Measurements from ENCODE around the gene PPP1CA. TPM values are rescaled to one million over a fixed set of nuclear protein-coding genes. Genes with fewer than 3 reads are reported as not detected.
A peak's percentile ranks its signal among the peaks of the same experiment; 100 is the strongest.
"Not testable (repeated sequence)": the region's sequence is repeated elsewhere in the genome, so short reads cannot be mapped to it uniquely, and the experiment has no call there.

PPP1CA gene
- total RNA-seq, 1 experiment from 2014 or later: 668 TPM

GRCh38 chr11:67407688-67408163 is 6.1 kb upstream of the PPP1CA start:
- Histone ChIP-seq H3K4me3 (no peak overlapping the region), H3K27me3 (replicated peaks) (peaks cover 58% of the 10 kb centered on the region), H3K36me3 (no peaks in the 10 kb centered on the region), H3K27ac (no peak overlapping the region), H3K4me1 (replicated peaks) (no peaks in the 10 kb centered on the region), H3K9me3 (replicated peaks) (no peaks in the 10 kb centered on the region)
- no peak for DNase-seq (ENCODE audit: low read depth in 1 of 2, low spot score in 2 of 2)

GRCh38 chr11:67406969-67407687 is 5.5 kb upstream of the PPP1CA start:
- H3K4me1 ChIP-seq (replicated peaks): peaks cover 4% of the 10 kb centered on the region
- no peak overlapping the region for H3K27ac ChIP-seq
- H3K9me3 ChIP-seq (replicated peaks): no peaks in the 10 kb centered on the region
- H3K27me3 ChIP-seq (replicated peaks): peaks cover 52% of the 10 kb centered on the region
- DNase-seq (ENCODE audit: low read depth in 1 of 2, low spot score in 2 of 2): no peak
- no peak overlapping the region for H3K4me3 ChIP-seq
- no peaks in the 10 kb centered on the region for H3K36me3 ChIP-seq

DNA sequence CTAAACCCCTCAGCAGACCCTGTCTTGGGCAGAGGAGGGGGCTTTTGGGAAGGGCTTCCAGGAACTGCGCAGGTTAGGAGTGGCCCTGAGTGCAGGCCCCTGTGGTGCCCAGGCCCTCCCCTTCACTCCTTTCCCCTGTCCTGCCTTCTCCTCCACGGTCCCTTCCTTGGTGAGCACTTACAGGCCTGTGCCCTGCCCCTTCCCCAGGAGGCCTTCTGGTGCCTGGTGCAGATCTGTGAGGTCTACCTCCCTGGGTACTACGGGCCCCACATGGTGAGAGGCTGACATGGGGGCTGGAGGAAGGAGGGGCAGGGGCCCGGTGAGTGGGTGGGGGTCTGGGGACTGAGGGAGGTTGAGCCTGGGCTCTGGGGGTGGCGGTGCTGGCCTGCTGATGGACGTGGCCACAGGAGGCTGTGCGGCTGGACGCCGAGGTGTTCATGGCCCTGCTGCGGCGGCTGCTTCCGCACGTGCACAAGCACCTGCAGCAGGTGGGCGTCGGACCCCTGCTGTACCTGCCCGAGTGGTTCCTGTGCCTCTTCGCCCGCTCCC is 4.8 kb upstream of the PPP1CA start:
- Histone ChIP-seq H3K4me3 (no peak overlapping the region), H3K36me3 (peaks cover 2% of the 10 kb centered on the region), H3K4me1 (replicated peaks) (peaks cover 7% of the 10 kb centered on the region), H3K27me3 (replicated peaks) (peaks cover 46% of the 10 kb centered on the region), H3K9me3 (replicated peaks) (peaks cover under 1% of the 10 kb centered on the region), H3K27ac (no peak overlapping the region)
- DNase-seq (ENCODE audit: low read depth in 1 of 2, low spot score in 2 of 2): no peak

- Histone ChIP-seq H3K4me1 (replicated peaks) (peaks cover 12% of the 10 kb centered on the region), H3K9me3 (replicated peaks) (peaks cover 6% of the 10 kb centered on the region), H3K27me3 (replicated peaks) (peaks cover 39% of the 10 kb centered on the region), H3K27ac (no peak overlapping the region), H3K4me3 (no peak overlapping the region), H3K36me3 (peaks cover 8% of the 10 kb centered on the region)
- DNase-seq (ENCODE audit: low read depth in 1 of 2, low spot score in 2 of 2): no peak
Measured at GRCh38 chr11:67405688-67406339, 4.2 kb upstream of the PPP1CA start.

- no peak overlapping the region for H3K4me3 ChIP-seq
- H3K9me3 ChIP-seq (replicated peaks): peaks cover 6% of the 10 kb centered on the region
- peaks cover 33% of the 10 kb centered on the region for H3K27me3 ChIP-seq (replicated peaks)
- peaks cover 19% of the 10 kb centered on the region for H3K4me1 ChIP-seq (replicated peaks)
- no peak for DNase-seq (ENCODE audit: low read depth in 1 of 2, low spot score in 2 of 2)
- H3K27ac ChIP-seq: no peak overlapping the region
- peaks cover 15% of the 10 kb centered on the region for H3K36me3 ChIP-seq
Measured at GRCh38 chr11:67405196-67405567, 3.5 kb upstream of the PPP1CA start.

DNA sequence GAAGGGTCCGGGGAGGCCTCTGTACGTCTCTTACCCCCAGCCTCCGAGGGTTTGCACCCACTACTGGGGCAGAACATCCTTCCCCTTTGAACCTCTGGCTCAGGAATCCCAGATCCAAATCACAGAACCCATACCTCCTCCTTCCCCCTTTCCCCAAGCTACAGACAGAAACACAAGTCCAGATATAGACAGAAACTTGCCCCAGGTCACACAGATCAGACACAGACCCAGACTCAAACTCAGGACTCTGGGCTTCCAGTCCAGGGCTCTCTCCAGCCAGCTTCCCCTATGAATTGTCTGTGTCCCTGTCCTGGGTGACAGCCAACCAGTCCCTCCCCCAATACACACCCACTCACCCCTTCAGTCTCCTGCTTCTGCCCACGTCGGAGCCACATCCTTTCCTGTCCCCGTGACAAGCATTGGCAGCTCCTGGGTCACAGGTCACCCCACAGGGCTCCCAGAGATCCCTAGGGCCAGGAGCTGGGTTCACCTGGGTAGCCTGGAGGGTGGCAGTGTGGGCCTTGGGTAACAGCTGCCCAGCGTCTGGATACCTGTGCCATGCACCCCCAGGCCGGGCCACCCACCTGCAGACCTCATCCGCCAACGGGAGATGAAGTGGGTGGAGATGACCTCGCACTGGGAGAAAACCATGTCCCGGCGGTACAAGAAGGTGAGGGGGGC is 3.0 kb upstream of the PPP1CA start:
- no peak overlapping the region for H3K27ac ChIP-seq
- H3K9me3 ChIP-seq (replicated peaks): peaks cover 6% of the 10 kb centered on the region
- no peak for DNase-seq (ENCODE audit: low read depth in 1 of 2, low spot score in 2 of 2)
- H3K36me3 ChIP-seq: peaks cover 20% of the 10 kb centered on the region
- H3K4me1 ChIP-seq (replicated peaks): peaks cover 23% of the 10 kb centered on the region
- H3K4me3 ChIP-seq: no peak overlapping the region
- H3K27me3 ChIP-seq (replicated peaks): peaks cover 27% of the 10 kb centered on the region

GRCh38 chr11:67403085-67403484 is 1.4 kb upstream of the PPP1CA start:
- Histone ChIP-seq H3K4me1 (replicated peaks) (peaks cover 23% of the 10 kb centered on the region), H3K27me3 (replicated peaks) (peaks cover 12% of the 10 kb centered on the region), H3K36me3 (peaks cover 36% of the 10 kb centered on the region)
- H3K4me3 ChIP-seq; H3K9me3 ChIP-seq (replicated peaks); DNase-seq (ENCODE audit: low read depth in 1 of 2, low spot score in 2 of 2); H3K27ac ChIP-seq: not testable (repeated sequence)

DNA sequence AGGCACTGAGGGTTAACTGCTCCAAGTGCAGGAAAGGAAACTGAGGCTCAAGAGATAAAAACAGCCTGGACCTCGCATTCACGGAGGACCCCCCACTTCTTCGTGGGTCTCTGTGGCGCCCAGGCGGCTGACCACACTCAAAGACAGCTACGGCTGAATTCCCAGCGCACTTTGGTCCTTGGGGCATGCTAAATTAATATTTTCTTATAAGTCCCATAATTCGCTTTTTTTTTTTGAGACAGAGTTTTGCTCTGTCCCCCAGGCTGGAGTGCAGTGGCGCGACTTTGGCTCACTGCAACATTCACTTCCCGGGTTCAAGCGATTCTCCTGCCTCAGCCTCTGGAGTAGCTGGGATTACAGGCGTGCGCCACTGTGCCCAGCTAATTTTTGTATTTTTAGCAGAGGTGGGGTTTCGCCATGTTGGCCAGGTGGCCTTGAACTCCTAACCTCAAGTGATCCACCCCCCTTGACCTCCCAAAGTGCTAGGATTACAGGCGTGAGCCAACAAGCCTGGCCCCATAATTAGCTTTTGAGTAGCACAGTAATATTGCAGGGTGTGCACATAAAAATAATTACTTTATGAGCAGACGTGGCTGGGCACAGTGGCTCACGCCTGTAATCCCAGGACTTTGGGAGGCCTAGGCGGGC is 658 bp upstream of the PPP1CA start:
- Histone ChIP-seq H3K4me3 (peak overlapping the region; percentile 98), H3K36me3 (peaks cover 43% of the 10 kb centered on the region), H3K4me1 (replicated peaks) (peaks cover 23% of the 10 kb centered on the region), H3K27ac (peak overlapping the region; percentile 96)
- DNase-seq (ENCODE audit: low read depth in 1 of 2, low spot score in 2 of 2): peak in 1 of 2 experiments; percentile 83
- H3K9me3 ChIP-seq (replicated peaks); H3K27me3 ChIP-seq (replicated peaks): not testable (repeated sequence)

DNA sequence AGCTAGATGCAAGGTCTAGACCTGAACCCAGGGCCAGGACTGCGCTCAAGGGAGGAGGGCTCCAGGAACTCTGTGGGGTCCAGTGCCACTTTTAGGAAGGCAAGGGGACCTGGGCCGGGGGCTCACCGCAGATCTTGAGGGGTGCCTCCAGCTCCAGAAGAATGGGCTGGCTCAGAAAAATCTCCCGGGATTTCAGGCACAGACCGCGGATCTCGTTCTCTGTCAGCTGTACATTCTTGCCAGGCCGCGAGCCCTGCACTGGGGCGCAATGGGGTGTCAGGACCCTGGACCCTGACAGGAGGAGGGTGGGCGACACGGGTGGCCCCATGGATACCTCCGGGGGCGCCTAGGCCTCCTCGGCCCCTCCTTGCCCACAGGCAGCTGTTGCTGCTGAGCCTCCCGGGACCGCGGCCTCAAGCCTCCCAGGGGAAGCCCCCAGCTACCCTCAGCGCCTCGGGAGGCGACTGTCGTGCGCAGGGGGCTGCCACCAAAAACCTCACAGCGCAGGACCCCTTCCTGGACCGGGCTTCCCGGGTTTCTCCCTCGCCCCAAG is 640 bp downstream of the PPP1CA start:
- no peaks in the 10 kb centered on the region for H3K27me3 ChIP-seq (replicated peaks)
- H3K36me3 ChIP-seq: peaks cover 54% of the 10 kb centered on the region
- H3K4me1 ChIP-seq (replicated peaks): peaks cover 23% of the 10 kb centered on the region
- peaks cover 6% of the 10 kb centered on the region for H3K9me3 ChIP-seq (replicated peaks)
- no peak for DNase-seq (ENCODE audit: low read depth in 1 of 2, low spot score in 2 of 2)
- H3K27ac ChIP-seq: peak overlapping the region; percentile 96
- peak overlapping the region; percentile 98 for H3K4me3 ChIP-seq

- H3K4me3 ChIP-seq: peak overlapping the region; percentile 98
- H3K9me3 ChIP-seq (replicated peaks): peaks cover 6% of the 10 kb centered on the region
- H3K27me3 ChIP-seq (replicated peaks): no peaks in the 10 kb centered on the region
- H3K4me1 ChIP-seq (replicated peaks): peaks cover 23% of the 10 kb centered on the region
- peaks cover 61% of the 10 kb centered on the region for H3K36me3 ChIP-seq
- no peak overlapping the region; the same call in 1 of the 2 replicates for H3K27ac ChIP-seq
- no peak for DNase-seq (ENCODE audit: low read depth in 1 of 2, low spot score in 2 of 2)
Measured at GRCh38 chr11:67400251-67400941, 1.3 kb downstream of the PPP1CA start.

DNA sequence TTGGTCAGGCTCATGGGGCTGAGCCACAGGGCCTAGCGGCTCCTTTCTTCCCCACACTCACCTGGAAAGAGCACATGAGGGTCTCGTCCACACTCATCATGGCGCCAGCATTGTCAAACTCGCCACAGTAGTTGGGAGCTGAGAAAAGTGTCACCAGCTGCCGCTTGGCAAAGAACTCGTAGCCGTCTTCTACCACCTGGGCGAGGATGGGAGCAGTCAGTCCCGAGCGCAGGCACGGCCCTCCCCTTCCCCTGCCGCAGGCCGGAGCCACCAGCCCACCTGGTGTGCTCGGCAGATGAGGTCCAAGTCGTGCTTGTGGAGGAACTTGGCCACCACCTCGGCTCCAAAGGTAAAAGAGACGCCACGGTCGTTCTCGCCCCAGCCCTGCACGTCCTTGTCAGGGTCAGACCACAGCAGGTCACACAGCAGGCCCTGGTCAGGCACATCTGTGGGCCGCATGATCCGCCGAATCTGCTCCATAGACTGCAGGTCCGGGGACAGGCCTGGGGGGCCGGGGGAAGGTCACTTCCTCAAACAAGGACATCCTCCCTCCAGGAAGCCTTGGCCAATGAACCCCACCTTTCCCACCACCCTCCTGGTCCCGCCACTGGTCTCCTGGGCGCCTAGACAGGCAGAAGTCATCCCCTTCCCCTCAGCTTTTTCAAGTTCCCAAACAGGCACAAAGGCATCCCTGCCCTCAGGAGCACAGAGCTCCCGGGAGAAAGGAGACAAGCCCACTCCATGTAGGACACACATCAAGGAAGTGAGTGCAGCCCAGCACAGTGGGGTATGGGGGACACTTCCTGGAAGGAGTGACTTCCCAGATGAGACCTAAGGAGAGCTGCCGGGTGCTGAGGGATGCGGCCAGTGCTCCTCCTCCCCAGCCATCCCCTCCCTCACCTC is 2.7 kb downstream of the PPP1CA start:
- H3K4me3 ChIP-seq: no peak overlapping the region
- no peak overlapping the region for H3K27ac ChIP-seq
- DNase-seq (ENCODE audit: low read depth in 1 of 2, low spot score in 2 of 2): no peak
- H3K9me3 ChIP-seq (replicated peaks): peaks cover 6% of the 10 kb centered on the region
- no peaks in the 10 kb centered on the region for H3K27me3 ChIP-seq (replicated peaks)
- H3K4me1 ChIP-seq (replicated peaks): peaks cover 23% of the 10 kb centered on the region
- H3K36me3 ChIP-seq: peaks cover 73% of the 10 kb centered on the region

GRCh38 chr11:67397986-67398660 is 3.5 kb downstream of the PPP1CA start:
- Histone ChIP-seq H3K36me3 (peaks cover 81% of the 10 kb centered on the region), H3K9me3 (replicated peaks) (peaks cover 6% of the 10 kb centered on the region), H3K4me1 (replicated peaks) (peaks cover 23% of the 10 kb centered on the region), H3K27me3 (replicated peaks) (no peaks in the 10 kb centered on the region), H3K27ac (no peak overlapping the region), H3K4me3 (no peak overlapping the region)
- DNase-seq (ENCODE audit: low read depth in 1 of 2, low spot score in 2 of 2): no peak

All from SJSA1 (cell line).